NCI-H2029 treated with DMSO at 0.1 percent for 48 hours (cell line): Measurements from ENCODE around the gene WSCD2.

Experiments used
- DNase-seq: peaks from one replicate; lab custom pipeline; 2025; lab: John Stamatoyannopoulos, UW

Gene WSCD2

GRCh38 chr12:108129017-108129812 is at the start of gene WSCD2:
Gene WSCD2, plus strand, starts transcription at chr12:108129288. Its CDS starts 66,545 bp downstream, at chr12:108195833.
- no peak for DNase-seq

GRCh38 chr12:108079721-108080120 is 49.4 kb upstream of the WSCD2 start:
- no peak for DNase-seq

GRCh38 chr12:108080363-108080762 is 48.7 kb upstream of the WSCD2 start:
- DNase-seq: peak; percentile 4

- DNase-seq: no peak
Measured at GRCh38 chr12:108082485-108082884, 46.6 kb upstream of the WSCD2 start.

GRCh38 chr12:108087900-108088299 is 41.2 kb upstream of the WSCD2 start:
- no peak for DNase-seq

GRCh38 chr12:108090107-108090899 is 38.8 kb upstream of the WSCD2 start:
- no peak for DNase-seq

- no peak for DNase-seq
Measured at GRCh38 chr12:108090932-108091678, 38.0 kb upstream of the WSCD2 start.

- DNase-seq: no peak
Measured at GRCh38 chr12:108091679-108092051, 37.4 kb upstream of the WSCD2 start.

GRCh38 chr12:108093209-108093608 is 35.9 kb upstream of the WSCD2 start:
- DNase-seq: no peak

GRCh38 chr12:108094056-108094649 is 34.9 kb upstream of the WSCD2 start:
- no peak for DNase-seq

- no peak for DNase-seq
Measured at GRCh38 chr12:108097160-108097911, 31.8 kb upstream of the WSCD2 start.

GRCh38 chr12:108098374-108098773 is 30.7 kb upstream of the WSCD2 start:
- no peak for DNase-seq

GRCh38 chr12:108099073-108099472 is 30.0 kb upstream of the WSCD2 start:
- no peak for DNase-seq

- DNase-seq: peak; percentile 8
Measured at GRCh38 chr12:108099778-108100489, 29.2 kb upstream of the WSCD2 start.

- no peak for DNase-seq
Measured at GRCh38 chr12:108101605-108102175, 27.4 kb upstream of the WSCD2 start.

GRCh38 chr12:108102363-108102762 is 26.7 kb upstream of the WSCD2 start:
- DNase-seq: no peak

- DNase-seq: no peak
Measured at GRCh38 chr12:108103087-108103486, 26.0 kb upstream of the WSCD2 start.

- no peak for DNase-seq
Measured at GRCh38 chr12:108103517-108103916, 25.6 kb upstream of the WSCD2 start.

- DNase-seq: no peak
Measured at GRCh38 chr12:108104657-108105056, 24.4 kb upstream of the WSCD2 start.

- DNase-seq: no peak
Measured at GRCh38 chr12:108106599-108106998, 22.5 kb upstream of the WSCD2 start.
